Measurements from ENCODE around the gene GALNT2.

The GALNT2 gene

GRCh38 chr1:230097370-230097769, 30.3 kb downstream of the GALNT2 start:
- ATAC-seq, result no peak
- TF ChIP-seq ZFP30 (CRISPR knock-in tag; IDR thresholded peaks at IDR 0.05) (no peak), ZC3H10 (CRISPR knock-in tag; IDR thresholded peaks at IDR 0.05) (no peak), ZNF8 (CRISPR knock-in tag; IDR thresholded peaks at IDR 0.05) (no peak), TCF4 (CRISPR knock-in tag; IDR thresholded peaks at IDR 0.05; ENCODE audit: borderline replicate concordance) (no peak), PPARA (CRISPR knock-in tag; IDR thresholded peaks at IDR 0.05; ENCODE audit: borderline replicate concordance) (no peak)

GRCh38 chr1:230098723-230099122, 31.7 kb downstream of the GALNT2 start:
- TF ChIP-seq CREB5 (CRISPR knock-in tag; IDR thresholded peaks at IDR 0.05; ENCODE audit: low read depth) (no peak), RARB (CRISPR knock-in tag; IDR thresholded peaks at IDR 0.05) (no peak), ZNF8 (CRISPR knock-in tag; IDR thresholded peaks at IDR 0.05) (no peak), BACH2 (CRISPR knock-in tag; IDR thresholded peaks at IDR 0.05; ENCODE audit: borderline replicate concordance) (no peak), OSR1 (CRISPR knock-in tag; IDR thresholded peaks at IDR 0.05) (no peak), CSRNP3 (CRISPR knock-in tag; IDR thresholded peaks at IDR 0.05) (no peak), CSDC2 (CRISPR knock-in tag; IDR thresholded peaks at IDR 0.05) (no peak), TCF4 (CRISPR knock-in tag; IDR thresholded peaks at IDR 0.05; ENCODE audit: borderline replicate concordance) (no peak), PATZ1 (CRISPR knock-in tag; IDR thresholded peaks at IDR 0.05; ENCODE audit: borderline replicate concordance) (no peak), TOX (CRISPR knock-in tag; IDR thresholded peaks at IDR 0.05; ENCODE audit: borderline replicate concordance) (no peak)
- no peak for ATAC-seq

- TF ChIP-seq POU6F1 (CRISPR knock-in tag; IDR thresholded peaks at IDR 0.05; ENCODE audit: borderline replicate concordance, low read depth), result no peak
- no peak for TF ChIP-seq ZNF565 (CRISPR knock-in tag; conservative IDR thresholded peaks at IDR 0.05; ENCODE audit: low read depth)
- TF ChIP-seq ZFP3 (CRISPR knock-in tag; IDR thresholded peaks at IDR 0.05), result no peak
- no peak for ATAC-seq
Observed at GRCh38 chr1:230099465-230099864, 32.4 kb downstream of the GALNT2 start.

GRCh38 chr1:230100932-230101331, 33.9 kb downstream of the GALNT2 start:
- ATAC-seq, result no peak
- no peak for TF ChIP-seq ISL1 (CRISPR knock-in tag; IDR thresholded peaks at IDR 0.05)

GRCh38 chr1:230101556-230101955, 34.5 kb downstream of the GALNT2 start:
- ATAC-seq, result no peak

More at GRCh38 chr1:230101556-230101955, 34.5 kb downstream of the GALNT2 start:
- TF ChIP-seq GLIS3 (CRISPR knock-in tag; IDR thresholded peaks at IDR 0.05) (no peak), ZFP3 (CRISPR knock-in tag; IDR thresholded peaks at IDR 0.05) (no peak), ISL1 (CRISPR knock-in tag; IDR thresholded peaks at IDR 0.05) (no peak), ZC3H10 (CRISPR knock-in tag; IDR thresholded peaks at IDR 0.05) (no peak), CREB5 (CRISPR knock-in tag; IDR thresholded peaks at IDR 0.05; ENCODE audit: low read depth) (no peak), ARNTL (CRISPR knock-in tag; IDR thresholded peaks at IDR 0.05; ENCODE audit: borderline replicate concordance, low read depth) (no peak), CSDC2 (CRISPR knock-in tag; IDR thresholded peaks at IDR 0.05) (no peak), CSRNP3 (CRISPR knock-in tag; IDR thresholded peaks at IDR 0.05) (no peak)
